HG02623 (cell line): ENCODE results near the gene PACRG.

ENCODE experiments used
- ATAC-seq: cut with Tn5 transposase; IDR thresholded peaks from one replicate; pipeline ENCODE4 v1.9.1; 2021; ENCODE audit warnings: moderate library complexity; ENCODE audit not compliant: unreplicated experiment

Gene PACRG

GRCh38 chr6:162773996-162774395 is 46.2 kb downstream of the PACRG start:
- no peak for ATAC-seq

DNA sequence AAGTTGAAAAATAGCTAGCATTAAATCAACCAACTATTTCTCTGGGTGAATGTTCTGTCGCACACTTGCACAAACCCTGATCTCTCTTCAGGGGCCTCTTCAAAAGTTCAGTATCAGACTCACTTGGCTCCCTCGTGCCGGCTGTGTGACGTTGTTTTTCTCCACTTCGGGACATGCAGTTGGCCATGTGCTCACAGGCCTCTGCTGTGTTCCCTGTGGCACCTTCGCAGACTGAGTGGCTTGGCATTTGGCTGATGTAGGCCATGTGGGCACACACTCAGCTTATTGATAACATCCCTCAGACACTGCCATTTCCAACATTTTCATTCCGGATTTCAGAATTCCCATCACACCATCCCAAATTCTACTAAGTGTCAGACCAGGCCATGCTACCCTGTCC is 49.3 kb downstream of the PACRG start:
- no peak for ATAC-seq

- no peak for ATAC-seq
Observed at GRCh38 chr6:162778603-162779002, 50.8 kb downstream of the PACRG start.

- ATAC-seq, result no peak
Observed at GRCh38 chr6:162785632-162786242, 58.0 kb downstream of the PACRG start.

- ATAC-seq, result no peak
Observed at GRCh38 chr6:162798546-162799266, 70.9 kb downstream of the PACRG start.

- no peak for ATAC-seq
Observed at GRCh38 chr6:162814426-162814973, 86.7 kb downstream of the PACRG start.

- no peak for ATAC-seq
Observed at GRCh38 chr6:162817196-162817595, 89.4 kb downstream of the PACRG start.

- ATAC-seq, result no peak
Observed at GRCh38 chr6:162819284-162819683, 91.5 kb downstream of the PACRG start.

DNA sequence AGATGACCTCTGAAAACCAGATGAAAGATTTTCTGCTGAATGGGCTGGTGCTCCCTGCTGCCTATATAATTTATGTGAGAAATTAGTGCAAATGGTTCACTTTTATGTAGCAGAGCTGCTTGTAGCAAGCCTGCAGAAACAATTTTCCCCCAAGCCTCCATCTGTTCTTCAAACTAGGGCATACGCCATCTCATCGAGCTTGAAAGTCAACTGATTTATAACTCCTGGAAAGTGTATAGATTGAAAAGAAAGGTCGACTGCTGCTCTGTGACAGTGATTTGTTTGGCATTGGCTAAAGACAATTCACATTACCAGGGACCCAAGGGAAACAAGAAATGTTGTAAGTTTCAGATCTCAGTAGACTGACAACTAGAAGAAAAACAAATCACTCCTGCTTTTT is 93.3 kb downstream of the PACRG start:
- ATAC-seq, result no peak

GRCh38 chr6:162825597-162825996 is 97.8 kb downstream of the PACRG start:
- ATAC-seq, result no peak

- ATAC-seq, result no peak
Observed at GRCh38 chr6:162829013-162829742, 101.4 kb downstream of the PACRG start.

DNA sequence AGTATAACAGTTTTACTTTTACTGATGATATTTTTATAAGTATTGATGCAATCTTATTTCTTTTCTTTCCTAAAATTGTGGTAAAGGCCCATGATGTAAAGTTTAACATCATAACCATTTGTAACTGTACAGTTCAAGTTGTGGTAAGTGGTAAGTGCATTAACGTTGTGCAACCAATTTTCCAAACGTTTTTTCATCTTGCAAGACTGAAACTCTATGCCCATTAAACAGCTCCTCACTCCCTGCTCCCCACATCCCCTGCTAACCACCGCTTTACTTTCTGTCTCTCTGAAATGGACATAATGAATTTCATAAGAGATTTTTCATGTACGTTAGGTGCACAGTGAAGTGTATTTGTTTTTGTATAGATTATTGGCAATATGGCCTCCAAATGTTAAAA is 106.0 kb downstream of the PACRG start:
- ATAC-seq, result no peak

- no peak for ATAC-seq
Observed at GRCh38 chr6:162845972-162846371, 118.2 kb downstream of the PACRG start.

DNA sequence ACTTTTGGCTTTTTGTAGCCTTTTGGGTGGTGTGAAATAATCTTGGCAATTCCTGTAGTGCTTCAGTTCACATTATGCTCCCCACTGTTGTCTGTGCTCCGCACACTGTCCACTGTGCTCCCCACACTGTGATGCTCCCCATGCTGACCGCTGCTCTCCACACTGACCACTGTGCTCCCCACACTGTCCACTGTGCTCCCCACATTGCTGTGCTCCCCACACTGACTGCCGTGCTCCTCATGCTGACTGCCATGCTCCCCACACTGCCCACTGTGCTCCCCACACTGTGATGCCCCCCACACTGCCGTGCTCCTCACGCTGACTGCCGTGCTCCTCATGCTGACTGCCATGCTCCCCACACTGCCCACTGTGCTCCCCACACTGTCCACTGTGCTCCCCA is 118.9 kb downstream of the PACRG start:
- ATAC-seq, result no peak

DNA sequence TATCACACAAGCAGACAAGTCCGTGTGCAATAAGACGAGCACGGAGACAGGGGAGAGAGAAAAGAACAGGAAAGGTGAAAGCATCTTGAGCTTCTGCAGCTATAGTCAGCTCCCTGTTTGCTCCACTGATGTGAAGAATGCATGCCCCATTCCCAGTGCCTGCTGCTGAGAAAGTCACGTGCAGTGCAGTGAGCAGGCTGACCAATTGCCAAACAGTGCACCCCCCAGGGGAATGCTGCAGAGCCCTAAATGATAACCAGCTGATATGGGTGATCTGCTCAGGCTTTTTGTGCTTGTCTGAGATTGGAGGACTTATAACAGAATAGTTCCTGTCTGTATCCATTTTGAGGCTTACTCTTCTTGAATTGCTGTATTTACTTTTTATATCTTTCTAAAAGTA is 121.5 kb downstream of the PACRG start:
- no peak for ATAC-seq

GRCh38 chr6:162852192-162852591 is 124.4 kb downstream of the PACRG start:
- no peak for ATAC-seq

- no peak for ATAC-seq
Observed at GRCh38 chr6:162852840-162853577, 125.2 kb downstream of the PACRG start.

DNA sequence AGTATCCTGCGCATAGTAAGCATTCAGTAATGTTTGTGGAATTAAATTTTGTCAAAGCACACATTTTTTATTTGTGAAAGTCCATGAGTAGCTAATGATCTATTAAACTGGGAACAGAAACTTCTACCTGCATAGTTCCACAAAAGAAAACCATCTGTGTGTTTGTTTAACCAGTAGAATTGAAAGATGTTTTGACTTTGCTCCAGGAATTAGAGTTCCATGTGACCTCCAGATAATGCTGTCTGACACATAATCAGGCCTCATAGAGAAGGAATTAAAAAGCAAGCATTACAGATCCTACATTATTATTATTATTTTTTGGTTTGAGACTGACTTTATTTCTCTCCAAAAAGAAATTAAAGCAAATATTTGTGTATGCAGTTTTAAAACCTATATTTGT is 126.5 kb downstream of the PACRG start:
- ATAC-seq, result no peak

- no peak for ATAC-seq
Observed at GRCh38 chr6:162854734-162855191, 127.0 kb downstream of the PACRG start.

- no peak for ATAC-seq
Observed at GRCh38 chr6:162856885-162857284, 129.1 kb downstream of the PACRG start.

DNA sequence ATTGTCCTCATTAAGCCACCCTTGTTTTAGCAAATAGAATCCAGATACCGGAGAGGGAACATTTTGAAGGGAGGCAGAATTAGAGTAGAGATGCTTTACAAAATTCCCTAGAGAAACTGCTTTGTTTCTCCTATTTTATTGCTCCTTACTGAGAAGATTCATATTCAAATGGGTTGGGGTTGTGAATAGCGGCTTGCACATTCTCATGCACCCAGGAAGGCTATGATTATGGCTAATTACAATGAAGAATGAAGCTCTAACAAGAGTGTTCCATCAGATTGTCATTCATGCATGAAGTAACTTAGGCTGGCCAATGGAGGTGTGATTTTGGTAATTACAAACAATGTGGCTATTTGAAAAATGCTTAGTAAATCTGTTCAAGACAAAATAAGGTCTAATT is 129.6 kb downstream of the PACRG start:
- ATAC-seq, result no peak
